GM10266 (cell line): ENCODE measurements around the gene NIF3L1.

Experiments
- DNase-seq: peaks from one replicate; pipeline ENCODE4 v3.0.0; 2012; ENCODE audit errors: extremely low spot score
- CTCF ChIP-seq: IDR thresholded peaks from 2 replicates; pipeline ENCODE4 v1.5.1; 2012; ENCODE audit warnings: mild to moderate bottlenecking, low read depth; ENCODE audit not compliant: control insufficient read depth, insufficient read depth; ENCODE audit errors: missing control alignments

The NIF3L1 gene

GRCh38 chr2:200861617-200862155 is 27.5 kb upstream of the NIF3L1 start:
- no peak for TF ChIP-seq CTCF
- no peak for DNase-seq

- peak; percentile 58 for DNase-seq
- no peak for TF ChIP-seq CTCF
Observed at GRCh38 chr2:200862532-200863000, 26.6 kb upstream of the NIF3L1 start.

- TF ChIP-seq CTCF: no peak
- no peak for DNase-seq
Observed at GRCh38 chr2:200863782-200864175, 25.4 kb upstream of the NIF3L1 start.

- DNase-seq: peak; percentile 91
- TF ChIP-seq CTCF: no peak
Observed at GRCh38 chr2:200864176-200865034, 24.8 kb upstream of the NIF3L1 start, which contains the start of gene CLK1. Gene CLK1 (minus strand): TSS chr2:200864658. CDS start chr2:200861862, 2,796 bp downstream.

GRCh38 chr2:200869014-200869413 is 20.2 kb upstream of the NIF3L1 start:
- TF ChIP-seq CTCF: no peak
- no peak for DNase-seq

GRCh38 chr2:200871151-200871550 is 18.0 kb upstream of the NIF3L1 start:
- no peak for DNase-seq
- TF ChIP-seq CTCF: no peak

GRCh38 chr2:200873560-200873959 is 15.6 kb upstream of the NIF3L1 start:
- no peak for DNase-seq
- TF ChIP-seq CTCF: no peak
